ENCODE results near the gene DNAJB12.

DNA sequence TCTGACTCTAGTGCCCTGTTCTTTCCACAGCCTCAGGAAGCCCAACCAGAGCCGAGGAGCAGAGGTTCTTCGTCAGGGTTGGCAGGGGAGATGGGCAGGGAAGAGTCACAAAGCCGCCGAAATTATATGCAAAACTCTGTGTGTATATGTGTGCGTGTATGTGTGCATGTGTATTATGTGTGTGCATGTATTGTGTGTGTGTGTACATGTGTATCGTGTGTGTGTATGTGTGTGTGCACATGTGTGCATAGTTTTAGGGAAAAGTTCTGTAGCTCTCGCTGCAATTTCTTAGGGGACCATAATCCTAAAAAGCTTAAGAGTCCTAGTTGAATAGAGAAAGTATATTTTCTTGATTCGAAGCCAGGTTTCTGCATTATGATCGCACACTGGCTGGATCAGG is 17.0 kb downstream of the DNAJB12 start:
- TF ChIP-seq ZNF623 (tag by site-specific recombination; IDR thresholded peaks at IDR 0.05), result no peak
- TF ChIP-seq ZNF701 (tag by site-specific recombination; IDR thresholded peaks at IDR 0.05), result no peak
- TF ChIP-seq, protein P1, sequence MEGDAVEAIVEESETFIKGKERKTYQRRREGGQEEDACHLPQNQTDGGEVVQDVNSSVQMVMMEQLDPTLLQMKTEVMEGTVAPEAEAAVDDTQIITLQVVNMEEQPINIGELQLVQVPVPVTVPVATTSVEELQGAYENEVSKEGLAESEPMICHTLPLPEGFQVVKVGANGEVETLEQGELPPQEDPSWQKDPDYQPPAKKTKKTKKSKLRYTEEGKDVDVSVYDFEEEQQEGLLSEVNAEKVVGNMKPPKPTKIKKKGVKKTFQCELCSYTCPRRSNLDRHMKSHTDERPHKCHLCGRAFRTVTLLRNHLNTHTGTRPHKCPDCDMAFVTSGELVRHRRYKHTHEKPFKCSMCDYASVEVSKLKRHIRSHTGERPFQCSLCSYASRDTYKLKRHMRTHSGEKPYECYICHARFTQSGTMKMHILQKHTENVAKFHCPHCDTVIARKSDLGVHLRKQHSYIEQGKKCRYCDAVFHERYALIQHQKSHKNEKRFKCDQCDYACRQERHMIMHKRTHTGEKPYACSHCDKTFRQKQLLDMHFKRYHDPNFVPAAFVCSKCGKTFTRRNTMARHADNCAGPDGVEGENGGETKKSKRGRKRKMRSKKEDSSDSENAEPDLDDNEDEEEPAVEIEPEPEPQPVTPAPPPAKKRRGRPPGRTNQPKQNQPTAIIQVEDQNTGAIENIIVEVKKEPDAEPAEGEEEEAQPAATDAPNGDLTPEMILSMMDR (tag by site-specific recombination; IDR thresholded peaks at IDR 0.05), result no peak
